Stimulated activated CD4-positive, alpha-beta T cell treated with anti-CD3 and anti-CD28 coated beads, Interleukin-1b, Interleukin-23, amount 100 ng/mL, for 4 hours (primary cell): Measurements from ENCODE around the gene TPRG1L.

Source experiments
- DNase-seq, 2 donors: peaks; one replicate each; pipeline ENCODE4 v3.0.0-alpha.2; 2020; ENCODE audit warnings: low read depth in 2 of 2

The TPRG1L gene

GRCh38 chr1:3663999-3664699, 39.3 kb downstream of the TPRG1L start:
- DNase-seq = no peak

GRCh38 chr1:3664700-3665375, 40.0 kb downstream of the TPRG1L start:
- DNase-seq = no peak

- DNase-seq = no peak
Observed at GRCh38 chr1:3668148-3668547, 43.3 kb downstream of the TPRG1L start.

- DNase-seq = no peak
Observed at GRCh38 chr1:3668585-3669300, 43.9 kb downstream of the TPRG1L start.

GRCh38 chr1:3669421-3669821, 44.6 kb downstream of the TPRG1L start:
- no peak for DNase-seq

- no peak for DNase-seq
Observed at GRCh38 chr1:3669971-3670431, 45.2 kb downstream of the TPRG1L start.

GRCh38 chr1:3670823-3671265, 46.0 kb downstream of the TPRG1L start:
- DNase-seq = no peak

- no peak for DNase-seq
Observed at GRCh38 chr1:3671371-3672180, 46.8 kb downstream of the TPRG1L start.

- DNase-seq = no peak
Observed at GRCh38 chr1:3672231-3672970, 47.6 kb downstream of the TPRG1L start.

- DNase-seq = no peak
Observed at GRCh38 chr1:3672971-3673361, 48.2 kb downstream of the TPRG1L start.

- DNase-seq = no peak
Observed at GRCh38 chr1:3673381-3674099, 48.7 kb downstream of the TPRG1L start.

- DNase-seq = no peak
Observed at GRCh38 chr1:3674100-3675094, 49.6 kb downstream of the TPRG1L start.

- DNase-seq = no peak
Observed at GRCh38 chr1:3675436-3675835, 50.6 kb downstream of the TPRG1L start.

GRCh38 chr1:3676581-3677470, 52.0 kb downstream of the TPRG1L start:
- DNase-seq = no peak

- no peak for DNase-seq
Observed at GRCh38 chr1:3677484-3677883, 52.7 kb downstream of the TPRG1L start.

GRCh38 chr1:3678361-3679097, 53.7 kb downstream of the TPRG1L start:
- DNase-seq = no peak

GRCh38 chr1:3679098-3679555, 54.3 kb downstream of the TPRG1L start:
- no peak for DNase-seq
